Thymus (tissue), 11 donors: Measurements from ENCODE around the gene KEL. TPM values are rescaled to one million over a fixed set of nuclear protein-coding genes. Genes with fewer than 3 reads are reported as not detected.

Experiments used
- DNase-seq, 9 donors: peaks; one replicate each; pipeline ENCODE4 v3.0.0-alpha.2; 2013; ENCODE audit warnings: low spot score in 9 of 9, low read depth in 6 of 9, missing footprints in 1 of 9
- H3K27ac ChIP-seq, 2 donors: one replicate each; pipeline ENCODE4 v1.5.1; 2013; ENCODE audit warnings: control low read depth in 1 of 2, low read depth in 1 of 2, low read length in 1 of 2, mild to moderate bottlenecking in 1 of 2, moderate library complexity in 1 of 2
- H3K27me3 ChIP-seq, 2 donors: one replicate each; pipeline ENCODE4 v1.5.1; 2013; ENCODE audit warnings: low read length in 1 of 2; ENCODE audit not compliant: control insufficient read depth in 2 of 2, insufficient read depth in 1 of 2
- H3K36me3 ChIP-seq, 2 donors: one replicate each; pipeline ENCODE4 v1.5.1; 2013; ENCODE audit warnings: low read length in 1 of 2, mild to moderate bottlenecking in 1 of 2, moderate library complexity in 1 of 2; ENCODE audit not compliant: control insufficient read depth in 2 of 2, insufficient read depth in 2 of 2
- H3K4me1 ChIP-seq, 2 donors: one replicate each; pipeline ENCODE4 v1.5.1; 2013; ENCODE audit warnings: low read length in 2 of 2; ENCODE audit not compliant: control insufficient read depth in 2 of 2, insufficient read depth in 2 of 2
- H3K4me3 ChIP-seq, 2 donors: one replicate each; pipeline ENCODE4 v1.5.1; 2013; ENCODE audit warnings: low read length in 2 of 2, control low read depth in 1 of 2, mild to moderate bottlenecking in 1 of 2
- H3K9me3 ChIP-seq, 2 donors: one replicate each; pipeline ENCODE4 v1.5.1; 2013; ENCODE audit warnings: low read length in 1 of 2, mild to moderate bottlenecking in 1 of 2; ENCODE audit not compliant: control insufficient read depth in 2 of 2, insufficient read depth in 1 of 2
- WGBS: extraction: QIAGEN DNeasy Blood & Tissue Kit; methylation state at CpG from one replicate; pipeline ENCODE4 v1.1.7; 2013; 5-methylcytosine and 5-hydroxymethylcytosine counted together
- polyA plus RNA-seq: library from polyadenylated mRNA; stranded (reverse); fragments of 200-250 nt; gene quantifications from one replicate; pipeline ENCODE4 v1.2.3, GENCODE V29; 2013
- total RNA-seq: library from RNA; stranded (reverse); fragments of 120-200 nt; gene quantifications from one replicate; pipeline ENCODE4 v1.2.4, GENCODE V29; 2013
- donor health status: healthy.

Gene KEL
- total and polyA plus RNA-seq, 2 donors = 2.6 to 2.7 TPM

DNA sequence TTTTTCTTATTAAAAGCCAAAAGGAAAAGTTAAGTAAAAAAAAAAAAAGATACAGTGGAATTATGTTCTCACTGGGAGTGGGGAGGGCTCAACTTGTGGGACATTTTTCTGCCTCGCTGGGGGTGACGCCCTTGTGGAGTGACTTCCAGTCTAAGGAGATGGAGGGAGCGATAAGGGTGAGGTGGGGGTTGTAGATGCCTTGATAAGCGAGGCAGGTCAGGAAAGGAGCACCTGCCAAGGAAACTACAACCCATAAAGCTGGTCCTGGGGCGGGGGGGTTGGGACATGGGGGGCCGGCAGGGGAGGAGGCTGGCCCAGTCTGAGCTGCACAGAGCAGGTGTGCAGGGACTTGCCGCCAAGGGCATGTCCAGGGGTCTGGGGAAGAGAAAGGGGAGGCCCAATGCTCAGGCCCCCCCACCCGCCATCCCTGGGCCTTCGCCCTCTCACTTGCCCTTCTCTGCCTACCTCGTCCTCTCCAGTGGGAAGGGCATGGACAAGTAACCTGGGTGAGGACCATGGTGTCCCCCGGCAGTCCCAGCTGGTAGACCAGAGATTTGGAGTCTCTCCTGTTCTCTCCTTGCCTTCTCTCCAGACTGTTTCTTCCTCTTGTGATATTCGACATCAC lies 26.1 kb downstream of the KEL start:
- no peaks in the 10 kb centered on the region for H3K9me3 ChIP-seq

DNA sequence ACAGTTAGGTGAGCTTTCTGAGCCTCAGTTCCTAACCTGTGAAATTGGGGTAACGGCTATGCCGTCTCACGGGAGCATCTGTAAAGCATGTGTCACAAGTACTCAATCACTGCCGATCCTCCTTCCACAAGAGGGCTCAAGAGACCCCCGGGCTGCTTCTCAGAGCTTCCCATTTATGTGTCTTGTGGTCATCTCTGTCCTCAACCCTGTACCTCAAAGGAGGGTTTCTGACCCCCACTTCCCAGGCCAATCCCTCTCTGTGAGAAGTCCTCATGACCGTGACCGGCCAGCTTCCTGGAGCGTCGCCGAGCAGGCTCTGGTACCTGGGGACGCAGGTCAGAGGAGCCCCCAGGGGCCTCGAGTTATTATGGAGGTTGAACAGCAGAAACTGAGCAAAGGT lies 28.1 kb downstream of the KEL start:
- Histone ChIP-seq H3K9me3 (no peaks in the 10 kb centered on the region), H3K4me1 (peaks cover 0 to 26% of the 10 kb centered on the region in 2 donors), H3K27me3 (no peaks in the 10 kb centered on the region), H3K36me3 (no peaks in the 10 kb centered on the region), H3K27ac (no peak overlapping the region), H3K4me3 (no peak overlapping the region)
- WGBS = 91% methylated on average over 12 of the region's 12 CpGs
- no peak for DNase-seq

More for the DNA sequence above, 26.1 kb downstream of the KEL start:
- no peaks in the 10 kb centered on the region for H3K36me3 ChIP-seq
- no peak overlapping the region for H3K4me3 ChIP-seq
- no peaks in the 10 kb centered on the region for H3K27me3 ChIP-seq
- DNase-seq = no peak
- H3K4me1 ChIP-seq = peaks cover 0 to 26% of the 10 kb centered on the region in 2 donors
- H3K27ac ChIP-seq = no peak overlapping the region
- 66% methylated on average over 12 of the region's 12 CpGs for WGBS

DNA sequence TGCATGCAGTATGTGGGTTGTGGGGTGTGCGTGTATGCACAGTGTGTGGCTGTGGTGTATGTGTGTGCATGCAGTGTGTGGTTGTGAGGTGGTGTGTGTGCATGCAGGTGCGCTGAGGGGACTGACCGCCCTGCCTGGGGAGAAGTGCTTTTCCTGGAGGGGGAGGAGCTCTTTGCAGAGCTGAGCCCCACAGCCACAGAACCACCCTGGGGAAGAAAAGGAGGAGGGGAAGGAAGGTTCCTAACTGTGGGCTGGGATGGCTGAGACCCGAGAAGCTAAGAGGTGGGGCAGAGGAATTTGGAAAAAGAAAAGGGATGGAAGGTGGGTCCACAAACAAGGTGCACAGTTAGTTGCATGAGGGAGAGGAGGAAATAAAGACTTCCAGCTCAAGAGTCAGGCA lies 28.5 kb downstream of the KEL start, which contains the start of gene TRPV5:
TRPV5 (minus strand) TSS at position 123 of the 400 bp plus-strand sequence. CDS start 287 bp downstream, outside the sequence.
- DNase-seq = peak in 4 of 9 donors; percentile 9 to 35 (median 12)

DNA sequence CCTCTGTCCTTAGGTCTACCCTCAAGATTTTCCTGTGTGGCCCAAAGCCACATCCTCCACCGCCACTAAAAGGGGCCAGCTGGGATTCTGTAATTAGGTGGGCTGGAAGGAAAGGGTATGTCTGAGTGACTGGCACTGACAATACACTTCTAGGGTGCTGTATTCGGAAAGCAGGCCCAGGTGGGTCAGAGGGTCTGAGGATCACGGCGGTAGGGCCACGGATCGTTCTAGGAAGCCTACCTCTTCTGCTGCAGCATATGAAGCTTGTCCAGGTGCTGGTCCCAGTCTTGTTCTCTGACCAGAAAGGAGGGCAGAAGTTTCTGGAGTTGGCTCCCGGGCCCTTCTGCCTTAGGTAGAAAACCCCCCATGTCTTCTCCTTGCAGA lies 29.1 kb downstream of the KEL start:
- H3K4me3 ChIP-seq = no peak overlapping the region
- no peaks in the 10 kb centered on the region for H3K9me3 ChIP-seq
- no peak overlapping the region for H3K27ac ChIP-seq
- peaks cover 0 to 26% of the 10 kb centered on the region in 2 donors for H3K4me1 ChIP-seq
- no peak for DNase-seq
- no peaks in the 10 kb centered on the region for H3K36me3 ChIP-seq
- no peaks in the 10 kb centered on the region for H3K27me3 ChIP-seq
- WGBS = 82% methylated on average over 7 of the region's 7 CpGs

More for the DNA sequence above, 28.5 kb downstream of the KEL start, which contains the start of gene TRPV5:
- H3K9me3 ChIP-seq = no peaks in the 10 kb centered on the region
- H3K36me3 ChIP-seq = no peaks in the 10 kb centered on the region
- no peaks in the 10 kb centered on the region for H3K27me3 ChIP-seq
- H3K4me1 ChIP-seq = peaks cover 0 to 26% of the 10 kb centered on the region in 2 donors
- H3K27ac ChIP-seq = no peak within 1 kb of the TSS
- 34% methylated on average over 4 of the region's 4 CpGs for WGBS
- no peak within 1 kb of the TSS for H3K4me3 ChIP-seq

DNA sequence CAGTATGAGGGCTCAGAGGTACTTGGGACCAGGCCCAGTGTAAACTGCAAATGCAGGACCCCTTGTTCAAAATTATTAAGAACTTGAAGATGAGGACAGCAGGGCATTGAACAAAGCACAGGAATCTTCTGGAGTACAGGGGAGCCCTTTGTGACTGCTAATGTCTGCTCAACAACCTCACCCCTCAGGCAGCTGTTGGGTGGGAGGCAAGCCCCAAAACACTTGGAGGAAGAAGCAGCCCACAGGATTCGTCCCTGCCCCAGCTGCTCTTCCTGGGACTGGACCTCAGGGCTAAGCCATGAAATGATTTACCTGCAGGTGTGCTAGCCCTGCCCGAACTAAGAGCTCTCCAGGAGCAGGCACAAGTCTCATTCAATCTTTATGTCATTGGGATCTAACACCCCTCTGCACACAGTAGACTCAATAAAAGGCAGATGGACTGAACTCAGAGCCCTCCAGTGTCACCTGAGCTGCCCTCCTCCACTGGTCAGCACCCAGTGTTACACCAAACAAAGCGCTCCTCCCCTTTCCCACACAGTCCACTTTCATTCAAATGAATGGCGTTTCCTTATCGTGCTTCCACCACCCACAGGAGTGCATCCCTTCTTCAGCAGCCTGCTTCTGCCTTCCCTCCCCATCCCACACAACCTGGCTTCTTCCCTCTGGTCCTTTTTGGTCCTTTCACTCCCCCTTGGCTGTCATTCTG lies 29.6 kb downstream of the KEL start:
- H3K4me3 ChIP-seq = no peak overlapping the region
- no peaks in the 10 kb centered on the region for H3K36me3 ChIP-seq
- H3K4me1 ChIP-seq = peaks cover 0 to 26% of the 10 kb centered on the region in 2 donors
- WGBS = 77% methylated on average over 5 of the region's 5 CpGs
- no peak for DNase-seq
- H3K27me3 ChIP-seq = no peaks in the 10 kb centered on the region
- no peak overlapping the region for H3K27ac ChIP-seq
- H3K9me3 ChIP-seq = no peaks in the 10 kb centered on the region

DNA sequence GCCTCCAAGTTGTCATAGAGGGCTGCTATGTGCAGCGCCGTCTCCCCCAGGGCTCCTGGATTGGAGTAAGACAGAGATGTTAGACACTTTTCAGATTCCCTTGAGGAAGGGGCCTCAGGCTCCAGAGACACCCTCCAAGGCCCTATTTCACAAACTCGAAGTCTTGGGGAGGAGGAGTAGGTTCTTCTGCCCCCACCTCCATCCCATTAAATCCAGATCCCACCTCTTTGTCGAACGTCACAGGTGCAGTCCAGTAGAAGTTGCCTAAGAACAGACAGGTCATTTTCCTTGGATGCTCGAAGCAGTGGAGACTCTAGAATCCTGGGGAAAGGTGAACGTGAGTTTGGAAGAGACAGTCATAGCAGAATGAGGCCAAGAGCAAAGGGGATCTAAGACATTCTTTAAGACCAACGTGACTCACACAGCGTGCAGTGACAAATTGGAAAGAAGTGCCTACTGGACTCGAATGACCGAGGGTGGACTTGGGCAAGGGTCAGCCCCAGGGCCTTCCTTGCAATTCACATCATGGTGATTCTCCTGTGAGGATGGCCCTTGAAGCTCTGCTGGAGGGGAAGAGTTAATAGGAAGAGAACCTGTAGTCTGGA lies 31.9 kb downstream of the KEL start:
- H3K27ac ChIP-seq = no peak overlapping the region
- no peak overlapping the region for H3K4me3 ChIP-seq
- H3K9me3 ChIP-seq = no peaks in the 10 kb centered on the region
- WGBS = 96% methylated on average over 11 of the region's 11 CpGs
- H3K27me3 ChIP-seq = no peaks in the 10 kb centered on the region
- H3K36me3 ChIP-seq = no peaks in the 10 kb centered on the region
- H3K4me1 ChIP-seq = peaks cover 0 to 18% of the 10 kb centered on the region in 2 donors
- no peak for DNase-seq

DNA sequence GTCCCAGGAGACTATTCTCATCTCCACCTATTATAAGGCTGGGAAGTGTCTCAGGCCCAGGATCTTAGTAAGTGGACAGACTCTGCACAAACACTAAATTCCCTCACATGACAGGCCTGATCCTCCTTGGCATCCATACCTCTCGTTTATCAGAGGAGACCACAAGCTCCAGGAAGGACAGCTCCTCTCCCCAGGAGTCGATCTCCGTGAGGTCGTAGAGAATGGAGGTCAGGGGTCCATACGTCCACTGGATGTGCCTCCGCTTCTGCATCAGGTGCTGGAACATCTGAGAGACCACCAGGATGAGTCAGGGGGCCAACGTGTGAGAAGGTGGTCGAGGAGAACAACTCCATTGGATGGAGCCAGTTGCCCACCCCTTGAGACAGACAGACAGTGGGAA lies 34.2 kb downstream of the KEL start:
- no peaks in the 10 kb centered on the region for H3K27me3 ChIP-seq
- H3K27ac ChIP-seq = no peak overlapping the region
- no peaks in the 10 kb centered on the region for H3K36me3 ChIP-seq
- WGBS = 92% methylated on average over 8 of the region's 8 CpGs
- no peak overlapping the region for H3K4me3 ChIP-seq
- peaks cover 0 to 5% of the 10 kb centered on the region in 2 donors for H3K4me1 ChIP-seq
- DNase-seq = no peak
- no peaks in the 10 kb centered on the region for H3K9me3 ChIP-seq

DNA sequence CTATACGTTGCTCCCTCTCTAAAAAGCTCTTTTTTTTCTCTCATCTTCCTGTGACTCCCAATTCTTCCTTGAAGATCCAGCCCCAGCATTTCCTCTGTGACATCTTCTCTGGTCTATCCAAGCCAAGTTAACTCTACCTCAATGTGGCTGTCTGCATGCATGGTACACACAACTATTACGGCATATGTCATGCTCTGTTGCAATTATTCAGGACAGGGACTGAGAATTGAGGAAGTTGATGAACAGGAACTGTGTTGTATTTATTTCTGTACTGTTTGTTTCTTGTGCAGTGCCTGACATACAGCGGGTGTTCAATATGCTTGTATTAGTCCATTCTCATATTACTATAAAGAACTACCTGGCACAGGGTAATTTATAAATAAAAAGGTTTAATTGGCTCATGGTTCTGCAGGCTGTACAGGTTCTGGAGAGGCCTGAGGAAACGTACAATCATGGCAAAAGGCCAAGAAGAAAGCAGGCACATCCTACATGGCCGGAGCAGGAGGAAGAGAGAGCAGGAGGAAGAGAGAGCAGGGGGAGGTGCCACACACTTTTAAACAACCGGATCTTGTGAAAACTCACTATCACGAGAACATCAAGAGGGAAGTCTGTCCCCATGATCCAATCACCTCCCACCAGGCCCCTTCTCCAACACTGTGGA lies 34.9 kb downstream of the KEL start:
- H3K27me3 ChIP-seq = no peaks in the 10 kb centered on the region
- no peak for DNase-seq
- 86% methylated on average over 7 of the region's 7 CpGs for WGBS
- no peaks in the 10 kb centered on the region for H3K9me3 ChIP-seq
- no peaks in the 10 kb centered on the region for H3K4me1 ChIP-seq
- H3K4me3 ChIP-seq = no peak overlapping the region
- H3K36me3 ChIP-seq = no peaks in the 10 kb centered on the region
- no peak overlapping the region for H3K27ac ChIP-seq

DNA sequence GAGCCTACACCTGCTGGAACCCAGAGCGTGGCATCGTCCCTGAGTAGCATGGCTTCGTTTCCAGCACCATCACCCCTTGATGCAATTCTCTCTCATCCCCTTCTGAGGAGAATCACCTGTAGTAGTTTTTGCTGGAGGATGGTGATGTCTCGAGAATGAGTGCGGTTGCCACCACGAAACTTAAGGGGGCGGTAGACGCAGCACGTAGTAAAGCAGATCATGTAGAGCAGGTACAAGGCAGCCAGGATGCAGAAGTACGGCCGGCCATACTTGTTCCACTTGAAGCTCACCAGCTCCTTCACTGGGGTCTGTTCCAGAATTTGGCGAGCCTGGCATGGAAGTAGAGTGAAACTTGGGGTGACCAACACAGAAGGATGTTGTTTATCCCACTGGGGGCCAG lies 36.8 kb downstream of the KEL start:
- Histone ChIP-seq H3K9me3 (no peaks in the 10 kb centered on the region), H3K4me1 (no peaks in the 10 kb centered on the region), H3K27ac (no peak overlapping the region), H3K27me3 (no peaks in the 10 kb centered on the region), H3K36me3 (no peaks in the 10 kb centered on the region), H3K4me3 (no peak overlapping the region)
- DNase-seq = no peak
- 94% methylated on average over 12 of the region's 12 CpGs for WGBS
